Transverse colon (tissue), 4 donors: Measurements from ENCODE around the gene PNPLA2. TPM values are rescaled to one million over a fixed set of nuclear protein-coding genes. Genes with fewer than 3 reads are reported as not detected.

Experiments
- DNase-seq: peaks from one replicate; pipeline ENCODE4 v3.0.0-alpha.2; 2019
- H3K27ac ChIP-seq, 4 donors: fragments of 200-600 bp; sonication (generic); 2 replicates each; pipeline ENCODE4 v1.5.1; 2016 to 2018; ENCODE audit warnings: inconsistent platforms in 4 of 4
- H3K27me3 ChIP-seq: fragments of 200-600 bp; sonication (generic); 2 replicates; pipeline ENCODE4 v1.5.1; 2017; ENCODE audit warnings: inconsistent platforms
- H3K36me3 ChIP-seq, 4 donors: fragments of 200-600 bp; sonication (generic); 2 replicates each; pipeline ENCODE4 v1.5.1; 2017 to 2019; ENCODE audit warnings: inconsistent platforms in 4 of 4
- H3K4me1 ChIP-seq, 4 donors: fragments of 200-600 bp; sonication (generic); 2 replicates each; pipeline ENCODE4 v1.5.1; 2017 to 2020; ENCODE audit warnings: inconsistent platforms in 4 of 4
- H3K4me3 ChIP-seq, 4 donors: fragments of 200-600 bp; sonication (generic); 1 replicate in 1 of 4; 2 replicates in 3 of 4; pipeline versions ENCODE4 v1.5.1 to v1.6.1; 2017 to 2019; ENCODE audit warnings: inconsistent platforms in 4 of 4
- H3K9me3 ChIP-seq, 2 donors: fragments of 200-600 bp; sonication (generic); 2 replicates each; pipeline ENCODE4 v1.5.1; 2017 to 2019; ENCODE audit warnings: inconsistent platforms in 2 of 2
- CTCF ChIP-seq, 5 experiments: fragments of 200-600 bp in 3 of 5; fragments of 450-650 bp in 2 of 5; sonication (generic) in 3 of 5; IDR thresholded peaks; 1 replicate in 2 of 5; 2 replicates in 3 of 5; pipeline ENCODE4 v1.5.1; 2016 to 2017; ENCODE audit warnings: antibody characterized with exemption in 5 of 5, inconsistent platforms in 3 of 5, mild to moderate bottlenecking in 2 of 5, moderate library complexity in 1 of 5
- EP300 ChIP-seq: sonication (generic); formaldehyde crosslinking; IDR thresholded peaks from one replicate; pipeline ENCODE4 v1.6.1; 2017; ENCODE audit warnings: antibody characterized with exemption, low read depth
- POLR2A ChIP-seq: fragments of 450-650 bp; IDR thresholded peaks from one replicate; pipeline ENCODE4 v1.6.1; 2016; ENCODE audit warnings: antibody characterized with exemption, mild to moderate bottlenecking, moderate library complexity
- POLR2AphosphoS5 ChIP-seq, 3 donors: sonication (generic); formaldehyde crosslinking; IDR thresholded peaks; one replicate each; pipeline ENCODE4 v1.6.1; 2016; ENCODE audit warnings: antibody characterized with exemption in 3 of 3
- WGBS, 2 donors: methylation state at CpG; one replicate each; pipeline ENCODE4 v1.1.5; 2018; ENCODE audit warnings: low coverage in 1 of 2; 5-methylcytosine and 5-hydroxymethylcytosine counted together
- in situ Hi-C, 4 donors: fragments of 200-750 bp; cut with MboI; loops; one replicate each; pipeline versions ENCODE4 v1.15.0 to v1.15.1; 2017; ENCODE audit warnings: low sequenced_read_pairs in 3 of 4, low pct_ligation_motif_present in 1 of 4, low pct_unique_long_range_greater_than_20kb in 1 of 4
- intact Hi-C: fragments of 100-400 bp; cut with DNase I; formaldehyde crosslinking; loops from one replicate; pipeline ENCODE4 v1.15.1; 2023; ENCODE audit warnings: low total_unique reads
- total RNA-seq, 4 donors: library from RNA; depleted of rRNA; stranded (reverse); fragments of >200 nt; gene quantifications; one replicate each; pipeline ENCODE4 v1.1.0, GENCODE V29; 2016

Gene PNPLA2
- total RNA-seq, 4 donors from 2014 or later: 61.7 to 821 (median 134) TPM

- no peak overlapping the region for H3K27ac ChIP-seq
- peaks cover 0 to 13% (median 3%) of the 10 kb centered on the region in 4 donors for H3K36me3 ChIP-seq
- peaks cover 6 to 29% (median 18%) of the 10 kb centered on the region in 4 donors for H3K4me1 ChIP-seq
- no peaks in the 10 kb centered on the region for H3K9me3 ChIP-seq
- DNase-seq: no peak
- in situ Hi-C loops (no loop called here), intact Hi-C loops (no loop called here)
- no peak overlapping the region for H3K4me3 ChIP-seq
- WGBS, 2 donors: 82% methylated on average over 9 of the region's 9 CpGs; no CpG with 5 or more reads in 1 of the 2 donors
- TF ChIP-seq POLR2A (no peak), EP300 (no peak), CTCF (IDR thresholded peaks at IDR 0.05) (no peak), POLR2AphosphoS5 (IDR thresholded peaks at IDR 0.05) (no peak)
- H3K27me3 ChIP-seq: no peaks in the 10 kb centered on the region
Measured at GRCh38 chr11:813456-814096, 5.1 kb upstream of the PNPLA2 start.

GRCh38 chr11:815675-816432 lies 2.9 kb upstream of the PNPLA2 start:
- no peak for TF ChIP-seq POLR2AphosphoS5 (IDR thresholded peaks at IDR 0.05)
- TF ChIP-seq CTCF (IDR thresholded peaks at IDR 0.05): no peak
- TF ChIP-seq EP300: no peak
- no peak for TF ChIP-seq POLR2A
- 81% methylated on average over 4 to 11 of the region's 11 CpGs for WGBS, 2 donors
- Histone ChIP-seq H3K4me3 (no peak overlapping the region), H3K9me3 (no peaks in the 10 kb centered on the region), H3K27me3 (no peaks in the 10 kb centered on the region), H3K36me3 (peaks cover 0 to 13% (median 3%) of the 10 kb centered on the region in 4 donors), H3K4me1 (peaks cover 10 to 31% (median 21%) of the 10 kb centered on the region in 4 donors), H3K27ac (no peak overlapping the region)
- no peak for DNase-seq
- in situ Hi-C loops (no loop called here), intact Hi-C loops (no loop called here)

- intact Hi-C loops (no loop called here), in situ Hi-C loops (no loop called here)
- Histone ChIP-seq H3K9me3 (no peaks in the 10 kb centered on the region), H3K4me1 (peaks cover 16 to 32% (median 21%) of the 10 kb centered on the region in 4 donors), H3K27ac (no peak overlapping the region), H3K4me3 (no peak overlapping the region), H3K27me3 (no peaks in the 10 kb centered on the region), H3K36me3 (peaks cover 0 to 13% (median 3%) of the 10 kb centered on the region in 4 donors)
- DNase-seq: no peak
- 84 to 87% methylated on average over 8 to 11 of the region's 11 CpGs for WGBS, 2 donors
- TF ChIP-seq POLR2A (no peak), CTCF (IDR thresholded peaks at IDR 0.05) (no peak), EP300 (no peak), POLR2AphosphoS5 (IDR thresholded peaks at IDR 0.05) (no peak)
Measured at GRCh38 chr11:816433-816779, 2.3 kb upstream of the PNPLA2 start.

GRCh38 chr11:819129-819931 lies 616 bp downstream of the PNPLA2 start:
- Histone ChIP-seq H3K9me3 (no peaks in the 10 kb centered on the region), H3K27ac (peak overlapping the region; percentile 96 to 100 (median 97)), H3K4me1 (peaks cover 16 to 42% (median 36%) of the 10 kb centered on the region in 4 donors), H3K36me3 (peaks cover 0 to 5% (median 0%) of the 10 kb centered on the region in 4 donors), H3K27me3 (no peaks in the 10 kb centered on the region), H3K4me3 (peak overlapping the region; percentile 62 to 97 (median 86))
- peak; percentile 96 for DNase-seq
- in situ Hi-C loops: no loop called here
- TF ChIP-seq CTCF (IDR thresholded peaks at IDR 0.05) (peak; percentile 23 to 78 (median 31)), POLR2AphosphoS5 (IDR thresholded peaks at IDR 0.05) (peak; percentile 77 to 88 (median 88)), EP300 (peak; percentile 48), POLR2A (peak; percentile 47)
- WGBS, 2 donors: 1% methylated on average over 49 of the region's 96 CpGs; no CpG with 5 or more reads in 1 of the 2 donors
- intact Hi-C loops: no loop called here
